ENCODE measurements around the gene PEAK1.

Gene PEAK1

GRCh38 chr15:77076323-77076915 lies 343.5 kb downstream of the PEAK1 start:
- DNase-seq, result no peak

- no peak for DNase-seq
These were observed 344.4 kb downstream of the PEAK1 start for GRCh38 chr15:77075528-77075927.

GRCh38 chr15:77074350-77074749 lies 345.6 kb downstream of the PEAK1 start:
- no peak for DNase-seq

DNA sequence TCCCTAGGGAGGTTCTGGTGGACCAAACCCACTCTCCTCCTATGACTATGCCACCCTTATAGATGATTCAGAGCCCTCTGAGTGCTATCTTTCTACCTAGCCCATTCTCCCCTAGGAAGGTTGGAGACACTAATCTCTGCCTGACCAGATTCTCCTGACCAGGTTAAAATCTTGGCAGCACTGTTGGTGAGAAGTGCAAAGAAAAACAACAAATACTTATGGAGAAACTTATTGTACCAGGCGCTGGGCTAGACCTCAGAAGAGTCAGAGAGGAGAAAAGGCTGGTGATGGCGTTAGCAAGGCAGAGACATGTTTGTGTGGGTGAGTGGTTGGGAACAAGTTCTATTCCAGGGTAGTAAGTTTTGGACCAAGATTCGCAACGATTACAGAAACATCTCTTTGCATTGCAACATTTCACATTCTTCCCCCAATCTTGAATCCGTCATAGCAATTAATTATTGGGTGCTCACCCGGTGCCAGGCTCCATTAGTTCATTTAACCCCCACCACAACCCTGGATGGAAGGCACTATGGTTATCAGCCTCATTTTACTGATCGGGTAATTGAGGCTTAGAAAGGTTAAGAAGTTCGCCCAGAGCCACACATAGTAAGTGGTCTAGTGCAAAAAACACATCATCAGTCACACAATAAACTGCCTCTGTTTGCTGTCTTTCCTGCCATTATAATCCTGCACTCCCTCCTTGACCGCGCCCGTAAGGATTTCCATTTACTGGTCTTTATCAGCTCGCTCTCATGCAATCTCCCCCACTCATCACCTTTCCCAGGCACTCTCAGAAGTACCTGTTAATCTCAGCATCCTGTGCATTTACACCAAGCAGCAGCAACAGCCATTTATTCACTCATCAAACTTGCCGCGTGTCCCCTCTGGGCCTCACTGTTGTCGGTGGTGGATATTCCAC lies 348.3 kb downstream of the PEAK1 start:
- DNase-seq, result no peak

GRCh38 chr15:77070495-77071304 lies 349.2 kb downstream of the PEAK1 start, which contains the start of gene TSPAN3:
TSS of gene TSPAN3 (minus strand) at chr15:77071109. CDS start at chr15:77070954, 155 bp downstream.
- peak; percentile 92 for DNase-seq

DNA sequence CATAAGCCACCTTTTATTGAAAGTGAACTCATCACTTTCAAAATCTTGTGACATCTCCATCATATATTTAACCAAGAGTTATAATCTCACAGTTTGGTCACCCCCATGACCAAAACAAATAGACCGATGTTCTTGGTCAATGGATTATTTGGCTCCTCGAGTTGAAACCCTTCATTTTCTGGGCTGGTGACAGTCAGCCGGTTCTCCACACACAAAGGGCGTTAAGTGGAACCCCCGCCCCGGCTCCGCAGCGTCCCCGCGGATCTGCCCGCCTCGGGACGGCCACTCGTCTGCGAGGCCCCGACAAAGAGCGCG lies 349.8 kb downstream of the PEAK1 start:
- no peak for DNase-seq

DNA sequence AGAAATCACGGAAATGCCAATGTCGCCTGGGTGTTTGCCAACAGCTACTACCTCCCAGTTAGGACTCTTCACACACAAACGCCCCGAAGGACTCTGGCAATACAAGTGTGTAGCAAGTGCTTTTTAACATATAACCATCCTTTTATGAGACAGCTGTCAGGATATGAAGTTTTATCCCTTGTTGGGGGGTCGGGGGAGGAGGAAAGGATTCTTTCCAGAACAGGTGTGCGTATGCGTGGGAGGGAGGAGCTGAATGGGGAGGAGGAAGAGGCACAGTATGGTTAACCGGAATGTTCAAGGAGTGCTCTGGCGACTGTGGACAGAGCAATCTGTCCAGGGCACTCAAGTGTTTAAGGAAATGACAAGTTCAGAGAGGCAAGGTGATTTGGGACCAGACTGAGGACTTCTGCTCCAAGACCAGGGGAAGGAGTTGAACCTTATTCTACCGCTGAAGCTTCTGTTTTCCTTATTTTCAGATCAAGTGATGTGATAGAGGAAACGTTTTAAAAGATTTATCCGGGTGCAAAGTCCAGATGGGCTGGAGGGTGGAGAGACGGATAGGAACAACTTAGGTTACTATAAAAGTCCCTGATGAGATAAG lies 350.3 kb downstream of the PEAK1 start:
- DNase-seq, result no peak

DNA sequence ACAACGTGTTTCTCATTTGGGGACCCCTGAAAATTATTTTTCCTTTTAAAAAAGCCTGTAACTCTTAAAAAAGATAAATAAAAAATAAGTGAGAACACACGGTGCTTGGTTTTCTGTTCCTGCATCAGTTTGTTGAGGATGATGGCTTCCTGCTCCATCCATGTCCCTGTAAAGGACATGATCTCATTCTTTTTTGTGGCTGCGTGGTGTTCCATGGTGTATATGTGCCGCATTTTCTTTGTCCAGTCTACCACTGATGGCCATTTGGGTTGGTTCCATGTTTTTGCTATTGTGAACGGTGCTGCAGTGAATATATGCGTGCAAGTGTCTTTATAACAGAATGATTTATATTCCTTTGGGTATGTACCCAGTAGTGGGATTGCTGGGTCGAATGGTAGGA lies 351.3 kb downstream of the PEAK1 start:
- no peak for DNase-seq

GRCh38 chr15:77067691-77068367 lies 352.1 kb downstream of the PEAK1 start:
- DNase-seq, result no peak

- DNase-seq, result no peak
These were observed 352.8 kb downstream of the PEAK1 start for GRCh38 chr15:77066971-77067690.

GRCh38 chr15:77064539-77065308 lies 355.2 kb downstream of the PEAK1 start:
- DNase-seq, result no peak

- DNase-seq, result no peak
These were observed 355.8 kb downstream of the PEAK1 start for GRCh38 chr15:77064063-77064462.

GRCh38 chr15:77063249-77063648 lies 356.7 kb downstream of the PEAK1 start:
- DNase-seq, result no peak

DNA sequence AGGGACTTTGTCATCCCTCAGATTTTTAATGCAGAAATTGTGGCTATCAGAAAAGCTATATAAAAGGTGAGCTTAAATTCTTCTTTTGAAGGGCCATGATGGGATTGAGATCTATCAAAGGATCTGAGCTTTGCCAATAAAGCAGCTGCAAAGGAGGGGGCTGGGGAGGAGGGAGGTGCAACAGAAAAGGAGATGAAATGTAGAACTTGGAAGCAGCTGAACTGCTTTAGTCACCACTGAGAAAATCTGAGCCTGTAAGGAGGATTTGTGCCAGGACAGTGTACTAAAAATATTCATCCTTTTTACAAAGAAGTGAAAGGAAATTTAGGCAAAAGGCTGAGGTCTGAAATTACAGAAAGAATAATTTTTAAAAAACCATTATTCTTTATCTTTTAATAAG lies 359.4 kb downstream of the PEAK1 start:
- no peak for DNase-seq

- DNase-seq, result no peak
These were observed 360.0 kb downstream of the PEAK1 start for GRCh38 chr15:77059786-77060361.

GRCh38 chr15:77058468-77058867 lies 361.4 kb downstream of the PEAK1 start:
- DNase-seq, result no peak

- DNase-seq, result no peak
These were observed 362.2 kb downstream of the PEAK1 start for GRCh38 chr15:77057685-77058084.

DNA sequence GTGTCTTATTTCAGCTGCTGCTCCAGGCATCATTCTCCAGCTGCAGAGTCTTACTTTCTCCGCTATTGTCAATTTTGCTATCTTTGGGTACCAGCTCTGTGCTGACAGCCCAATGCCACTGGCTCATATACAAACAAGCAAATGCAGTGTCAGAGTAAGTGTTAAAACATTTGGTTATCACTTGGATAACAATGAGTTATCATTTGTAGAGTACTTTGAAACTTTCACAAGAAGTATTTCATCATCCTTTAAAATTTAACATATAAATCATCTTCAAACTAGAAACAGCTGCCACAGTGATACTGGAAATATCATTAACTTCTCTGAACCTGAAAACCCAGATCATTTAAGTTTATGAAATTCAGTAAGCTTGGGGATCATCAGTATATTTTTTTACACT lies 362.8 kb downstream of the PEAK1 start:
- DNase-seq, result no peak

DNA sequence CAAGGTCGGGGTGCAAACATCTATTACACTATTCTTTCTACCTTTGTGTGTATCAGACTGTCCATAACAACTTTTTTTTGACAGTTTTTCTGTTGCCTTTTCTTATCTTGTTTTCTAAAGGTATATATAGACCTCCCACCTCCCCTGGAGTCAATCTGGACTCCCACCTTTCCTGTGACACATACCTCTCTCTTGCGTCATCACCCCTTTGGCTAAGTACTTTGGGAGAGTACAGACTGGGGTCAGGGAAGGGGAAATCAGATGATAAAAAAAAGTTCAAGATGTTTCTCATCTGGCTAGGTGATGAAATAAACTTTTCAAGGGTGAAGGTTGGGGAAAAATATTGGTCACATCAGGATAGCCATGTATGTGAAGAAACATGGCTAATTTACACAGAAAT lies 366.2 kb downstream of the PEAK1 start:
- no peak for DNase-seq

- no peak for DNase-seq
These were observed 367.3 kb downstream of the PEAK1 start for GRCh38 chr15:77052556-77052955.
